Right renal pelvis (tissue), 4 donors: Measurements from ENCODE around the gene SLC12A3. TPM values are rescaled to one million over a fixed set of nuclear protein-coding genes. Genes with fewer than 3 reads are reported as not detected.

Experiments
- DNase-seq, 4 donors: peaks; one replicate each; pipeline ENCODE4 v3.0.0-alpha.2; 2013; ENCODE audit warnings: low read depth in 4 of 4, low spot score in 3 of 4, missing footprints in 1 of 4
- polyA plus RNA-seq, 4 donors: library from polyadenylated mRNA; unstranded; fragments of 120-200 nt; gene quantifications; one replicate each; pipeline ENCODE4 v1.2.1, GENCODE V29; 2013; ENCODE audit not compliant: insufficient read length in 4 of 4

Gene SLC12A3
- polyA plus RNA-seq, 4 donors: 36.4 to 58.0 (median 44.9) TPM

- DNase-seq: no peak
Measured at GRCh38 chr16:56885446-56886162, 20.6 kb downstream of the SLC12A3 start.

DNA sequence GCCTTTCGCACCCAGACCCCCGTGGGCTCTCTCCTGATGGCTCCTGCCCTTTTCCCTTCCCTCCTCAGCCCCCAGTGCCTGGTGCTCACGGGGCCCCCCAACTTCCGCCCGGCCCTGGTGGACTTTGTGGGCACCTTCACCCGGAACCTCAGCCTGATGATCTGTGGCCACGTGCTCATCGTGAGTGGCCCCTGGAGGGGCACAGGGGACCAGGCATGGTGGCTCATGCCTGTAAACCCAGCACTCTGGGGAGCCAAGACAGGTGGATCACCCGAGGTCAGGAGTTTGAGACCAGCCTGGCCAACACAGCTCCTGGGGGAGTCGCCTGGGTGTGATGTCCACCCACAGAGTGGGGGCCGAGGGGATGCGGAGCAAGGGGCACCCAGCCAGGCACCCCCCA is 21.3 kb downstream of the SLC12A3 start:
- DNase-seq: no peak

DNA sequence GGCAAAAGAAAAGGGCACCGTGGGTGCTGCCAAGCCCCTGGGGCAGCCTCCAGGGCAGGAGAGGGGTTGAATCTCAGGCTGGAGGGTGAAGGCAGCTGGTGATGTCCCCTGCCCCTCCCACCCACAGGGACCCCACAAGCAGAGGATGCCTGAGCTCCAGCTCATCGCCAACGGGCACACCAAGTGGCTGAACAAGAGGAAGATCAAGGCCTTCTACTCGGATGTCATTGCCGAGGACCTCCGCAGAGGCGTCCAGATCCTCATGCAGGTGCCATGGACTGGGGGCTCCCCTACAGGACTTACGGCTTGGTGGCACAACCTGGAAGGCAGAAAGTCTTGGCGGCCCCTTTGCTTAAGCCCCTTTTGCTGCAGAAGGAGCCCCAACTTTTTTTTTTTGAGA is 21.8 kb downstream of the SLC12A3 start:
- no peak for DNase-seq

- no peak for DNase-seq
Measured at GRCh38 chr16:56888806-56889205, 23.8 kb downstream of the SLC12A3 start.

- no peak for DNase-seq
Measured at GRCh38 chr16:56889206-56889605, 24.2 kb downstream of the SLC12A3 start.

DNA sequence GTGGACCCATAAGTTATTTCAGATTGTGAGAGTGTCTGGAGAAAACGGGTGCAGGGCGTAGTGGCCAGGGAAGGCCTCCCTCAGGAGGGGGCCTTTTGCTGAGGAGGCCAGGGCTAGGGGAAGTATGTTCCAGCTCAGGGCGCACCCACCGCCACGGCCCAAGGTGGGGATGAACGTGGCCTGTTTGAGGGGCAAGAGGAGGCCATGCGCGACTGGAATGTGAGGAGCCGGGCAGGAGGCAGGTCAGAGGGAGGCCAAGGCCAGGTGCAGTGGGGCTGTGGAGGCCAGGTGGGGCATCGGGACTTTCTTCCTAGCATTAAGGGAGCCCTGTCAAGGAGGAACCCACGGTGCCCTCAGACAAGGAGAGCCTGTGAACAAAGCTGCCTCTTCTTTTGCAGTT is 26.7 kb downstream of the SLC12A3 start:
- DNase-seq: no peak

DNA sequence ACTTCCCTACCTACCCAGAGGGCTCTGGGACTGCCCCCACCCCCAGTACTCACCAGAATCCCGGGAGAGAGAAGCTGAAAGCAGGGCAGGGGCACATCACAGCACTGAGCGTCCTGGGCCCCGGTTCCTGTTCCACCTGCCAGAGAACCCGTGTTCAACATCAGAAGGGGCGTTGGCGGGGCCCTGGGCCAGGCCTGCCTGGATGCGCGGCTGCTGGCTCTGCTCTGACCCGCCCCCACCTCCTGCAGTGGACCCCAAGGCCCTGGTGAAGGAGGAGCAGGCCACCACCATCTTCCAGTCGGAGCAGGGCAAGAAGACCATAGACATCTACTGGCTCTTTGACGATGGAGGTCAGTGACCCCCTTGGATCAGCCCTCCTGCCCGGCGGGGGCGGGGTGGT is 27.7 kb downstream of the SLC12A3 start:
- no peak for DNase-seq

- DNase-seq: no peak
Measured at GRCh38 chr16:56894331-56894917, 29.4 kb downstream of the SLC12A3 start.

GRCh38 chr16:56895813-56896212 is 30.8 kb downstream of the SLC12A3 start:
- no peak for DNase-seq

GRCh38 chr16:56896244-56896643 is 31.2 kb downstream of the SLC12A3 start:
- DNase-seq: no peak

DNA sequence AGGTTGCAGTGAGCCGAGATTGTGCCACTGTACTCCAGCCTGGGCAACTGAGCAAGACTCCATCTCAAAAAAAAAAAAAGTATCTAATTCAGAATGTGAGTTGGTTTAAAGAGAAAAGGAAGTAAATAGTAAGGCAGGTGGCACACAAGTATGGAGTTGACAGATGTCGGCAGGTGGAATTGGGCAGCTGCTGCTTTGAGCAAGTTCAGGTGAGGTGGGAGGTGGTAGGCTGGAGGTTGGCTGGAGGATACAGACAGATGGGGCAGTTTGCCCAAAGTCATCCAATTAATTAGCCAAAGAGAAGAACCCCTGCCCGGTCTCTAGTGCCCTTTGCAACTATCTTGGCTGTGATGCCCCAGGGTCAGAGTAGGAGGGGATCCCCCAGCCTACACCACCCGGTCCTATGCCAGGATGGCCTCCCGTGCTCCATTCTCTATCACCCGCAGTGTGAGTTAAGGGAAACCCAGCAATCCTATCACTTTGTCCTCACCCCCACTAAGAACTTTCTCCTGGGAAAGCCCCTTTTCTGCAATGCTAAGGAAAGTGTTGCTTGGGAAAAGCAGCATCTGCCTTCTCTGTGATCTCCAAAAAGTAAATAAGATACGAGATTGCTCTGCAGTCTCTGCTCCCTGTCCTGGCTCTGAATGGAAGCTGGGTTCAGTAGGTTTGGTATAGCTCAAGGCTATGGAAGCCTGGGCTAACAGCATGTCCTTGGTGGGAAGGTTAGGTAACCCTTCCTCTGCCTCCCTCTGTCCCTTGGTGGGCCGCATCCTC is 32.2 kb downstream of the SLC12A3 start:
- no peak for DNase-seq

- DNase-seq: no peak
Measured at GRCh38 chr16:56898847-56899246, 33.8 kb downstream of the SLC12A3 start.

- DNase-seq: no peak
Measured at GRCh38 chr16:56903866-56904265, 38.9 kb downstream of the SLC12A3 start.

- no peak for DNase-seq
Measured at GRCh38 chr16:56907401-56907800, 42.4 kb downstream of the SLC12A3 start.

GRCh38 chr16:56909527-56909979 is 44.5 kb downstream of the SLC12A3 start:
- no peak for DNase-seq

- DNase-seq: no peak
Measured at GRCh38 chr16:56910112-56910511, 45.1 kb downstream of the SLC12A3 start.

- DNase-seq: no peak
Measured at GRCh38 chr16:56910654-56911539, 45.9 kb downstream of the SLC12A3 start.

DNA sequence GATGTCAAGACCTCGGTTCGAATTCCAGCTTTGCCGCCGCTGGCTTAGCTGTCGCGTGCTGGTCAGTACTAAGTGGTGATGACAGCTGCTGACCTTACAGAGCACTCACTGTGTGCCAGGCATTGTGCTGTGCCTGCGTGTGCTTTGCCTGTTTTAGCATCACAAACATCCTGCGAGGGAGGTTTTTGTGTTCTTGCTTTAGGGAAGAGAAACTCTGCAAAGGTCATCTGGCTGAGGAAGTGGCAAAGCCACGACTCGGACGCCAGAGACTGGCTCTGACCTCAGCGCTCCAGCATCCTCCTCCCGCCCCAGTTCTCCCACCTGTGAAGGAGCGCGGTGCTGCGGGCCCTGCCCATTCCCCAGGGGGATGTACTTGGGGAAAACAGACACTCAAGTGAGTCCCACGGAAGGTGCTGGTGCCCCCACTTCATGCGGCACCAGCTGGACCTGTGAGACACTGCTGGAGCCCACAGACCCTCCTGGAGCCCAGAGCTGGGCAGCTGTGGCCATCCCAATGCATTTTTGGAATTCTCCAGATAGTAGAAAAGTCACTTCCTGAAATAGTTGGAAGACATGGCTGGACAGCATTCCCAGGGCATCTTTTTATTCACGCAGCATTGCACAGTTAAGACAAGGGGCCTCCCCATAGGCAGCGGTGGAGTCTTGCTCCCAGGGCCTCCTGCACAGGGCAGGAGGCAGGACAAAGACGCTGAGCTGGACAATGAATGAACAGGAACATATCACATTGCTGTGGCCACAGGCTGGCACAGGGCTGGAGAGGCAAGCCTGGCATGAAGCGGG is 47.0 kb downstream of the SLC12A3 start:
- no peak for DNase-seq

- DNase-seq: no peak
Measured at GRCh38 chr16:56912746-56913708, 48.0 kb downstream of the SLC12A3 start.
